Neural progenitor cell (in vitro differentiated cells): ENCODE measurements around the gene DACH1.

ENCODE experiments used
- EZH2 ChIP-seq: fragments of 200-600 bp; sonication (generic); IDR thresholded peaks from 2 replicates; pipeline ENCODE4 v1.6.1; 2017; ENCODE audit warnings: antibody characterized with exemption, mild to moderate bottlenecking, moderate library complexity
- TF ChIP-seq, protein P1 (sequence below): fragments of 200-600 bp; sonication (generic); IDR thresholded peaks from 2 replicates; pipeline ENCODE4 v1.5.1; 2017; ENCODE audit warnings: antibody characterized with exemption, mild to moderate bottlenecking

DNA sequence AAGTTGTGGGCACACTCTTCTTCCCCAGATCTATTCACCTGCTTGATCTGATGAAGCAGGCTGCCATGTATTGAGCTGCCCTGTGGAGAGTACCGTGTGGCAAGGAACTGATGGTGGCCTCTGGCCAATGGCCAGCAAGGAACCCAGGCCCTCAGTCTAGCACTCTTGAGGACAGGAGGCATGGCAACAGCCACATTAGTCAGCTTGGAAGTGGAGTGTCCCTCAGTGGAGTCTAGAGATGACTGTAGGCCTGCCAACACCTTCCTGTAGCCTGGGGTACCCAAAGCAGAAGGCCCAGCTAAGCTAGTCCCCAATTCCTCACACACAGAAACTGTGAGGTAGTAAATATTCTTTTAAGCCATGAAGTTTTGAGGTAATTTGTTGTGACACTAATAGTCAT is 412.5 kb downstream of the DACH1 start:
- TF ChIP-seq, protein P1, sequence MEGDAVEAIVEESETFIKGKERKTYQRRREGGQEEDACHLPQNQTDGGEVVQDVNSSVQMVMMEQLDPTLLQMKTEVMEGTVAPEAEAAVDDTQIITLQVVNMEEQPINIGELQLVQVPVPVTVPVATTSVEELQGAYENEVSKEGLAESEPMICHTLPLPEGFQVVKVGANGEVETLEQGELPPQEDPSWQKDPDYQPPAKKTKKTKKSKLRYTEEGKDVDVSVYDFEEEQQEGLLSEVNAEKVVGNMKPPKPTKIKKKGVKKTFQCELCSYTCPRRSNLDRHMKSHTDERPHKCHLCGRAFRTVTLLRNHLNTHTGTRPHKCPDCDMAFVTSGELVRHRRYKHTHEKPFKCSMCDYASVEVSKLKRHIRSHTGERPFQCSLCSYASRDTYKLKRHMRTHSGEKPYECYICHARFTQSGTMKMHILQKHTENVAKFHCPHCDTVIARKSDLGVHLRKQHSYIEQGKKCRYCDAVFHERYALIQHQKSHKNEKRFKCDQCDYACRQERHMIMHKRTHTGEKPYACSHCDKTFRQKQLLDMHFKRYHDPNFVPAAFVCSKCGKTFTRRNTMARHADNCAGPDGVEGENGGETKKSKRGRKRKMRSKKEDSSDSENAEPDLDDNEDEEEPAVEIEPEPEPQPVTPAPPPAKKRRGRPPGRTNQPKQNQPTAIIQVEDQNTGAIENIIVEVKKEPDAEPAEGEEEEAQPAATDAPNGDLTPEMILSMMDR: no peak
- no peak for TF ChIP-seq EZH2
